ENCODE data around the gene PRKACG.
A peak's percentile ranks its signal among the peaks of the same experiment; 100 is the strongest.
"Not testable (repeated sequence)": the region's sequence is repeated elsewhere in the genome, so short reads cannot be mapped to it uniquely, and the experiment has no call there.

Gene PRKACG

GRCh38 chr9:69014013-69014412, at the start of gene PRKACG:
Gene PRKACG (minus strand): TSS chr9:69014113. CDS start chr9:69014092, 21 bp downstream.
- no peak for DNase-seq

- no peak for DNase-seq
Observed at GRCh38 chr9:69062195-69062594, 48.3 kb upstream of the PRKACG start.

- DNase-seq: no peak
Observed at GRCh38 chr9:69060766-69061165, 46.9 kb upstream of the PRKACG start.

GRCh38 chr9:69058101-69058500, 44.2 kb upstream of the PRKACG start:
- no peak for DNase-seq

GRCh38 chr9:69056191-69056815, 42.4 kb upstream of the PRKACG start:
- no peak for DNase-seq

GRCh38 chr9:69054989-69055388, 41.1 kb upstream of the PRKACG start:
- DNase-seq: no peak

GRCh38 chr9:69050936-69051335, 37.0 kb upstream of the PRKACG start:
- not testable (repeated sequence) for DNase-seq

- DNase-seq: no peak
Observed at GRCh38 chr9:69049094-69049493, 35.2 kb upstream of the PRKACG start.

GRCh38 chr9:69047371-69047770, 33.5 kb upstream of the PRKACG start:
- DNase-seq: no peak

GRCh38 chr9:69046723-69047122, 32.8 kb upstream of the PRKACG start:
- no peak for DNase-seq

- DNase-seq: no peak
Observed at GRCh38 chr9:69045821-69046220, 31.9 kb upstream of the PRKACG start.

GRCh38 chr9:69044240-69045219, 30.6 kb upstream of the PRKACG start:
- no peak for DNase-seq

- DNase-seq: no peak
Observed at GRCh38 chr9:69040646-69041045, 26.7 kb upstream of the PRKACG start.

GRCh38 chr9:69036799-69037198, 22.9 kb upstream of the PRKACG start:
- DNase-seq: peak; percentile 30

- DNase-seq: no peak
Observed at GRCh38 chr9:69036309-69036708, 22.4 kb upstream of the PRKACG start.

GRCh38 chr9:69035438-69036308, 21.8 kb upstream of the PRKACG start, which contains the start of gene FXN:
Gene FXN (plus strand): TSS chr9:69035752. CDS start chr9:69035783, 31 bp downstream.
- peak; percentile 91 for DNase-seq

GRCh38 chr9:69034071-69034470, 20.2 kb upstream of the PRKACG start:
- no peak for DNase-seq

- no peak for DNase-seq
Observed at GRCh38 chr9:69030851-69031645, 17.1 kb upstream of the PRKACG start.

GRCh38 chr9:69029535-69029934, 15.6 kb upstream of the PRKACG start:
- no peak for DNase-seq

GRCh38 chr9:69028754-69029153, 14.8 kb upstream of the PRKACG start:
- no peak for DNase-seq

- DNase-seq: no peak
Observed at GRCh38 chr9:69027355-69028097, 13.6 kb upstream of the PRKACG start.
